GM20431 (cell line): Measurements from ENCODE around the gene PTPN18.

ENCODE experiments used
- in situ Hi-C: fragments of 300-500 bp; cut with MseI, MboI; formaldehyde crosslinking; loops from one replicate; pipeline ENCODE4 v1.15.0; 2020; ENCODE audit warnings: low sequenced_read_pairs; ENCODE audit not compliant: unreplicated experiment

PTPN18 gene, protein sequence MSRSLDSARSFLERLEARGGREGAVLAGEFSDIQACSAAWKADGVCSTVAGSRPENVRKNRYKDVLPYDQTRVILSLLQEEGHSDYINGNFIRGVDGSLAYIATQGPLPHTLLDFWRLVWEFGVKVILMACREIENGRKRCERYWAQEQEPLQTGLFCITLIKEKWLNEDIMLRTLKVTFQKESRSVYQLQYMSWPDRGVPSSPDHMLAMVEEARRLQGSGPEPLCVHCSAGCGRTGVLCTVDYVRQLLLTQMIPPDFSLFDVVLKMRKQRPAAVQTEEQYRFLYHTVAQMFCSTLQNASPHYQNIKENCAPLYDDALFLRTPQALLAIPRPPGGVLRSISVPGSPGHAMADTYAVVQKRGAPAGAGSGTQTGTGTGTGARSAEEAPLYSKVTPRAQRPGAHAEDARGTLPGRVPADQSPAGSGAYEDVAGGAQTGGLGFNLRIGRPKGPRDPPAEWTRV

DNA sequence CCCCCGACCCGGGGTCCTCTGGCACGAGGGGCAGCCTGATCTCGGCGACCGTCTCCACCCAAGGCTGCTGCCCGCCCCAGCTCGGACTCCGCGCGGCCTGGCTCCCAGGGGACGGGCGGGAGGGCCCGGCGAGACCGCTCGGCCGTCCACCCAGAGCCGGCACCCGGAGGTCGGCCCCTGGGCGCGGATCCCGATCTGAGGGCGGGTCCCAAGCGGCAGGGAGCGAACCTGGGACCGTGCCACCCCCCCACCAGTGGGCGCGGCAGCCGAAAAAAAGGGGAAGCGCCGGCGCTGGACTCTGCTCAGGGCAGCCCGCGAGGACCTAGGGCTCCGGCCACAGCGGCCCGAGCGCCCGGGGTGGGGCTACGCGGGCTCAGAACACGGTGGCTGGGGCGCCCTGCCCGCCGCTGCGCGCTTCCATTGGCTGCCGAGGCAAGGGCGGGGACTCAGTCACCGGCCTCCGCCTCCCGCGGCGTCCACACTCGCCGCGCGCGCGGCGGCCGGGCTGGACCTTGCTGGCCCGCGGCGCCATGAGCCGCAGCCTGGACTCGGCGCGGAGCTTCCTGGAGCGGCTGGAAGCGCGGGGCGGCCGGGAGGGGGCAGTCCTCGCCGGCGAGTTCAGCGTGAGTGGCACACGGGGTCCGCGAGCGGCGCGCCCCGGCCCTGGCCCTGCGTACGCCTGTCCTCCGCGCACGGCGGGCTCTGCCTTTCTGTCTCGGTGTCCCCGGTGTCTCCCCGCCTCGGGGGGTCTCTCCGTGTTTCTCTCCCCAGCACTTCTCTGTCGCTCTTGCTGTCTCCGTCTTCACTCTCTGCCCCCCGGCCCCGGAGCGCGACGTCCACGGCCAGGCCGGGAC, at the start of gene PTPN18:
Gene PTPN18 (plus strand): TSS at position 479 of the 854 bp plus-strand sequence. CDS start 52 bp downstream, at position 531.
- in situ Hi-C loops = no loop called here

DNA sequence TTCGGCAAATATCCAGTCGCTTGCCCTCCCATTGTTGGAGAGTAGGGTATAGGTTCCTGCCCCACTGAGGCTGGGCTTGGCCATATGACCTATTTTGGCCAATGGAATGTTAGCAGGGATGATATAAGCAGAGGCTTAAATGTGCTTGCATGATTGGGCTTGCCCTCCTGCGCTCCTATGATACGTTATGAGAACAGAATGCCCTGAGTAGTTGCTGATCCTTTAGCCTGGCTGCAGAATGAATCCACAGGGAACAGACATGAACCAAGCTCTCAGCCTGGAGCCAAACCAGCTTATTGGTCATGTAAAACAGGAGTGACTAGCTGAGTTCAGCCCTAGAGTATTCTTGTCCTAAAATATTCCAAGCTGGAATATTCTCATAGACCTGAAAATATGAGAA, 48.0 kb upstream of the PTPN18 start:
- in situ Hi-C loops = no loop called here

DNA sequence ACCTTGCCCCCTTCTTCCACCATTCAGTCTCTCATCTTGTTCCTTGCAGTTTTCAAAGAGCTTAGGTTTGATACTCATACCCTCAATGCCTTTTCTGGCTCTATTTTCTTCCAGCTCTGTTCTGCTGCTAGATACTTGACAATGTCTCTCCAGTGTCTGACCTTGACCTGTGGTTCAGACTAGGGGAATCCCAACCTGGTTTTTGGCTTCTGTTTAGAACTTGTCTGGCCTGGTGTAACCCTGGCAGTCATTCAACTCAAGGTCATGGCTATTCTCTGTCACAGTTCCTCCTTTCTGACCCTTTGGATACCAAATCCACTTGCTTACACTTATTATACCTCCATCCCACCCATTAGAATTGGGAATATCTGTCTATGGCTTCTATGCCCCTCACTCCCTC, 45.0 kb upstream of the PTPN18 start:
- in situ Hi-C loops = no loop called here

DNA sequence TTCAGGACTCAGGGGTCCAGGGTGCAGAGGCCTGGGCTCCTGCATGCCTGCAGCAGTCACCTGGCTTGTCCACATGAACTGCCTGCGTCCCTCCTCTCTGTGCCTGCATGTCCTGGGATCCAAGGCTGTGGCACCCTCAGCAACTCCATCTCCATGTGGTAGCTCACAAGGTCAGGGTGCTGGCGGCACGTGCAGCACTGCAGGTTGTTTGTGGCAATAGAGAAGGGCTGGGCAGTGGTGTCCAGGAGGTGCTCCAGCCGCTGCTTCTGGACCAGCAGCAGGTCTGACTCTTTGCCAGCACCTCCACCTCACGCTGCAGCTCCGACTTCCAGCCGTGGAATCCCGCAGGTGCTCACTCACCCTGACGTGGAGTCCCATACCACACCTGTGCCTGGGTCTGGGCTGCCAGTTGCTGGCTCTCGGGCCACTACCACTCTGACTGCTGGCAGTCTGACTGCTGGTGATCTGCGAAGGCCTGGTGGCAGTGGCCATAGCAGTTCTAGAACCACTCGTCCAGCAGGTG, 42.0 kb upstream of the PTPN18 start:
- in situ Hi-C loops = no loop called here

DNA sequence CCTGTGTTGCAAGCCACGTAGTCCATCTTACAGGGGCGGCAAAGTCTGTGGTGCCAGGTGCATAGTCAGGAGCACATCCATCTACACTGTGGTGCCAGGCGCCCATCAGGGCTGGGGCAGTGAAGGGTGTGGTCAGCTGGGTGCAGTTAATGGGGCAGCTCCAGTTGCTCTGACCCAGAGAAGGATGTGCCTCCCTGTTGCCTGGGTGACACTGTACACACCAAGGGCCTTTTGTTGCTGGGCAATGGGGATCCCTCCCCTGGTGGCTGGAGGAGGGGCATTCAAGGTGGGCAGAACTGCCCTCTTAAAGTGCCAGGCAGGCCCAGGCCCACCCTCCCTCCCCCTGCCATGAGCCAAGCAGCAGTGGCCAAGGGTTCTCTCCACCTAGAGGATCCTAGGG, 41.5 kb upstream of the PTPN18 start:
- in situ Hi-C loops = no loop called here

DNA sequence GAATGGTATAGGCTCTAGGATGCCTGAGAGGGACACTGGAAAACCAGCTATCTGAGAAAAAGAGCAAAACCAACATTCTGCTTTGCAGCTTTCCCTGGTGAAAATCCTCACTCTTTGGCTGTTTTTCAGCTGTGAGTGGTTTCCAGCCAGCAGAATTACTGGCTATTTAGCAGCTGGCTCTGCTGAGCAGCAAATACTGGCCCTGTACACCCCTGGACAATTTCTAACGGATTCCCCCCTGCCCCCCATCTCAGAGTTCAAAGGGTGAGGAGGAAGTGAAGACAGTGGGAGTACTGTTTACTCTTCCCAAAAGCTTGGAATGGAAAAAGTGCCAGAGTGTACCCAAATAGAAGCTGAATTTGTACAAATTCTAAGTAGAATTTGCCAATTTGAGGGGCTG, 39.3 kb upstream of the PTPN18 start:
- in situ Hi-C loops = no loop called here

DNA sequence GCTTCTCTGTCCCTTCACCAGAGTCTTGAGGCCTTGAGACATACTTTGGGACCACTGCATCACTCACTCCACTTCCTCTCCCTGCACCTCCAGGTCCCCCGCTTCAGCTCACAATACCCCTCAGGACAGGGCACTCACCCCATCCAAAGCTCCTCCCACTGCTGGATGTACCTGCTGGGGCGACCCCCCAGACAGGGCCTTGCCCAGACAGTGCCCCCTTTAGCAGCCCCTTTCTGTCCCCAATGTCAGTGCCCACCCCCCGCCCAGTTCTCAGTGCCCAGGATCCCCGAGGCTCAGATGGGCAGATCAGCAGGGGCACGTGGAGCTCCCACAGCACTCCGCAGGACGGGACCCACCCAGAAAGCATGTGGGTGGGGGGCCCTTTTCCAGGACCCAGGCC, 37.0 kb upstream of the PTPN18 start:
- in situ Hi-C loops = no loop called here

DNA sequence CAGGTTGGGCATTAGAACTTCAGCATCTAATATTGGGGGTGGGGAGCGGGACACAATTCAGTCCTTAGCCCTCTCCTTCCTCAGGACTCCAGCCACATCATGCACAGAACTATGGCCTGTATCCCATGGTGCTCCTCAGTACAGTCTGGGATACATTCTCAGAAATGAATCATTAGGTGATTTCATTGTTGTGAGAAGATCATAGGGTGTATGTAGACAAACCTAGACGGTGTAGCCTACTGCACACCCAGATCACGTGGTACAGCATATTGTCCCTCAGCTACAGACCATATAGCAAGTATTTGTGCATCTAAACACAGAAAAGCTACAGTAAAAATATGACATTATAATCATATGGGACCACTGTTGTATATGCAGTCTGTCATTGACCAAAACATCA, 36.3 kb upstream of the PTPN18 start:
- in situ Hi-C loops = no loop called here

DNA sequence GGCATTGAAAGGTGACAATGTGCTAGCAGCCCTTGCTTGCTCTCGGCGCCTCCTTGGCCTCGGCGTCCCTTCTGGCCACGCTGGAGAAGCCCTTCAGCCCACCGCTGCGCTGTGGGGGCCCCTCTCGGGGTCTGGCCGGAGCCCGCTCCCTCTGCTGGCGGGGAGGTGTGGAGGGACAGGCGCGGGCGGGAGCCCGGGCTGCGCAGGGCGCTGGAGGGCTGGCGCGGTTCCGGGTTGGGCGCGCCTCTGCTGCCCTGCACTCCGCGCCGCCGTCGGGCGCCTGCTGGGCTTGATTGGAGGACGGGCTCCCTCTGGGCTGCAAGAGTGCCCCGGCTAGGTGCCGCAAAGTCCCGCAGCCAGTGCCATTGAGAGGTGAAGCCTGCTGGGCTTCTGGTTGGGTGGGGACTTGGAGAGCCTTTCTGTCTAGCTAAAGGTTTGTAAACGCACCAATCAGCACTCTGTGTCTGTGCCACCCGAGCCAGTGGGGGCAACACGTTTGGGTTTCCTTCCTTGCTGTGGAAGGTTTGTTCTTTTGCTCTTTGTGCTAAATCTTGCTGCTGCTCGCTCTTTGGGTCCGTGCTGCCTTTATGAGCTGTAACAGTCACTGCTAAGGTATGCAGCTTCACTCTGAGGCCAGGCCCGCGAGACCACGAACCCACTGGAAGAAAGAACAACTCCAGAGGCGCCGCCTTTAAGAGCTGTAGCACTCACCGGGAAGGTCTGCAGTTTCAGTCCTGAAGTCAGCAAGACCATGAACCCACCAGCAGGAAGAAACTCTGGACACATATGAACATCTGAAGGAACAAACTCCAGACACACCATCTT, 27.9 kb upstream of the PTPN18 start:
- in situ Hi-C loops = loop anchor here (25.0 kb wide), 2 partner anchors 141 to 391 kb away; partner anchors contain the start of genes MZT2B, SMPD4 and TUBA3E

DNA sequence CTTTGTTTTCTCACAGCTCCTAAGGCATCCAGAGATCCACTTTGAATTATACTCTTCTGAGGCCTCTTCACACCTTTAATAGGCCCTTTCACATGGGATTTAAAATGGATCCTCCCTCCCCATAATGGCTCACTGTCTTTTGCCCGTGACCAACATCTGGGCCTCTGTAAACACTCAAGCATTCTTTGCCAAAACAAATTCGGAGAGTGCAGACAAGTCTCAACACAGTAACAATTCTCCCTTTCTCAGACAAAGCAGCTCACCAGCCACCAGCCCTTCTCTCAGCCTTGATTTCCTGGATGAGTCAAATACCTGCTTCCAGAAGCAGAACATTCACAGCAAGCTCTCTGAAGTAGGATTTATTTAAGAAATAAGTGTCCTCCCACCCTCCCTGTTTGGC, 27.1 kb upstream of the PTPN18 start:
- in situ Hi-C loops = loop anchor here (25.0 kb wide), 2 partner anchors 141 to 391 kb away; partner anchors contain the start of genes MZT2B, SMPD4 and TUBA3E

DNA sequence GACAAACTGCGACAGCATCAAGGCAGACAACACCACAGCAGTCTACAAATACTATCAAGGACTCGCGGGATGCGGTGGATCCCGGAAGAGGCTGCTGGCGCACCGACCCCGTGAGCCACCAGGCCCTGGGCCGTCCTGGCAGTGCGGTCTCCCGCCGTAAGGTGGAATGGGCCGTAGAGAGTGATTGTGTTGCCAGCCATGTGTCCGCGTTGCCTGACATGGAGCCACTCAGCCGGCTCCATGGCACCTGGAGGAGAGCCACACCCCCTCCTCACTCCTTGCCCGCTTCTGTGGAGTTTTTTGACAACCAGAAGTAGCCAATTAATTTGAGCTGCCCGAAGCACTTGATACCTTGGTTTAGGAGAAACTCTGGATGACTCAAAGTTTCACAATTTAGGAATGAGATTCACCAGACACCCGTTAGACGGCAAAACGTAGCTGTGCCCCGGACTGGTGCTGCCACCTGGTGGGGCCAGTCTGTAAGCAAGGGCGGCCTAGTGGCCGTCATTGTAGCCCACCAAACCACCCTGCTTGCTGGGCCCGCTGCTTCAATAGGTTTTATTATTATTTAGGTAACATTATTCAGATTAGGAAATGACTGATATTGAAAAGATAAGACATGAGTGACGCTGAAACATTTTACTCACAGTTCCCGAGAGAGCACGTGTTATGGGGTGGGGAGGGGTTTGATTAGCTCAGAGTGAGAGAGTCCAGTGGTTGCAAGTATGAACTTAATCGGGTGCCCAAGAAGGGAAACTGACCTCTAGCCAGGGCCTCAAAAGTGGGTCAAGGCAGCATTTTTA, 23.4 kb upstream of the PTPN18 start:
- in situ Hi-C loops = loop anchor here (25.0 kb wide), 2 partner anchors 145 to 395 kb away; partner anchors contain the start of genes MZT2B, SMPD4 and TUBA3E

DNA sequence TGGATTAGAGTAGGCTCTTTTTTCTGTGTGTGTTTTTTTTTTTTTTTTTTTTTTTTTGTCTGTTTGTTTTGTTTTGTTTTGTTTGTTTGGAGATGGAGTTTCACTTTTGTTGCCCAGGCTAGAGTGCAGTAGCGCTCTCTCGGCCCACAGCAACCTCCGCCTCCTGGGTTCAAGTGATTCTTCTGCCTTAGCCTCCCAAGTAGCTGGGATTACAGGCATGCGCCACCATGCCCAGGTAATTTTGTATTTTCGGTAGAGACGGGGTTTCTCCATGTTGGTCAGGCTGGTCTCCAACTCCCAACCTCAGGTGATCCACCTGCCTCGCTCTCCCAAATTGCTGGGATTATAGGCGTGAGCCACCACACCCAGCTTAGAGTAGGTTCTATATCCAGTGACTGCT, 22.6 kb upstream of the PTPN18 start:
- in situ Hi-C loops = loop anchor here (25.0 kb wide), 2 partner anchors 146 to 396 kb away; partner anchors contain the start of genes MZT2B, SMPD4 and TUBA3E

DNA sequence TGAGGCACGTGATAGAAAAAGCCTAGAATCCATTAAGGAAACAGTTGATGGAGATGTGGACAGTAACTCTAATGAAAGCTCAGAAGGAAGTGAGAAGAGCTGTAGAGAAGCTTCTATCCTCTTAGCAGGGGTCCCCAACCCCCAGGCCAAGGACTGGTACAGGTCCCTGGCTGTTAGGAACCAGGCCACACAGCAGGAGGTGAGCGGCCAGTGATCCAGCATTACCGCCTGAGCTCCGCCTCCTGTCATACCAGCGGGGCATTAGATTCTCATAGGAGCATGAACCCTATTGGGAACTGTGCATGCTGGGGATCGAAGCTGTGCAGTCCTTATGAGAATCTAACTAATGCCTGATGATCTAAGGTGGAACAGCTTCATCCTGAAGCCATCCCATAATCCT, 21.8 kb upstream of the PTPN18 start:
- in situ Hi-C loops = loop anchor here (25.0 kb wide), 2 partner anchors 147 to 397 kb away; partner anchors contain the start of genes MZT2B, SMPD4 and TUBA3E

DNA sequence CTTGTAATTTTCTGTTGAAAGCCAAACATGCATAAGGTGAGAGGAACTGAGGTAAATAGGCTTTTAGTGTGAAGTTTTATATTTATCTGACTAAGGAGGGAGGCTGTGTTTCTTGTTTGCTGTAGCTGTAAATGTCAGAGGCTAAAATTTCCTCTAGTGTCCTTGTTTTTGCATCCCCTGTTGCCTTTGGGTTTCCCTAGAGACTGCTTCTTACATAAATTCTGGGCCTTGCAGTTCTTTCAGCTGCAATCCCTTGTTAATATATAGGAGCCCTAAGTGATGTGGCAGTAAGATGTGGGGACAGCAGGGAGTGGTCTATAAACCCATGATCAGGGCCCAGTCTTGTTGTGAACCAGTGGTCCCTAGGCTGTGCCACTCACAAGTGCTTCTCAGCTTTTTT, 20.6 kb upstream of the PTPN18 start:
- in situ Hi-C loops = loop anchor here (25.0 kb wide), 2 partner anchors 148 to 398 kb away; partner anchors contain the start of genes MZT2B, SMPD4 and TUBA3E

DNA sequence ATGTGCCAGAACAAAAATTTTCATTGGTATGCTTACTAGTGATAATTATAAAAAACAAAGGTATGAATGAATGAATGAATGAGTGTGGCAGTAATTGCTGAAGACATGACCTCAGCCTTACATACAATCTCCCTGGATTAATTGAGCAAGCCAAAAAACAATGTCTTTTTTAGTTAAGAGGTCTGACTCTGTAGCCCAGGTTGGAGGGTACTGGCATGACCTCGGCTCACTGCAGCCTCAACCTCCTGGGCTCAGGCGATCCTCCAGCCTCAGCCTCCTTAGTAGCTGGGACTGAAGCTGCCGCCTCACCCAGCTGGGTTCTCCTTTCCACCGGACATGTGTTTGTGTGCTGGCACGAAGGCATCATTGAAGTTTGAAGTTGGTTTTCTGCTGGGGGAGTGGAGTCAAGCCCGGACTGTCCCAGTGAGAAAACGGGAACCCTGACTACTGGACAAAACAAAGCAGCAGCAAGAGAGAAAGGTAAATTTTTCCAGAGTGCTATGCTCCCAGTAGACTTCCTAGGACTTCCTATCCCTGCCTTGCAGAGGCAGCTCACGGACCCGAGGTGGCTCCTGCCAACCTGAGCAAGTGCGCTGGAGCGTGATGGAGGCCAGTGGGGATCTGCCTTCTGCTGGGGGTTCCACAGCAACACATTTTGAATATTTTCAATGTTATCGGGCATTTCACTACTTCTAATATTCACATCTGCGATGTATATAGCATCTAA, 19.5 kb upstream of the PTPN18 start:
- in situ Hi-C loops = loop anchor here (25.0 kb wide), 2 partner anchors 149 to 399 kb away; partner anchors contain the start of genes MZT2B, SMPD4 and TUBA3E

DNA sequence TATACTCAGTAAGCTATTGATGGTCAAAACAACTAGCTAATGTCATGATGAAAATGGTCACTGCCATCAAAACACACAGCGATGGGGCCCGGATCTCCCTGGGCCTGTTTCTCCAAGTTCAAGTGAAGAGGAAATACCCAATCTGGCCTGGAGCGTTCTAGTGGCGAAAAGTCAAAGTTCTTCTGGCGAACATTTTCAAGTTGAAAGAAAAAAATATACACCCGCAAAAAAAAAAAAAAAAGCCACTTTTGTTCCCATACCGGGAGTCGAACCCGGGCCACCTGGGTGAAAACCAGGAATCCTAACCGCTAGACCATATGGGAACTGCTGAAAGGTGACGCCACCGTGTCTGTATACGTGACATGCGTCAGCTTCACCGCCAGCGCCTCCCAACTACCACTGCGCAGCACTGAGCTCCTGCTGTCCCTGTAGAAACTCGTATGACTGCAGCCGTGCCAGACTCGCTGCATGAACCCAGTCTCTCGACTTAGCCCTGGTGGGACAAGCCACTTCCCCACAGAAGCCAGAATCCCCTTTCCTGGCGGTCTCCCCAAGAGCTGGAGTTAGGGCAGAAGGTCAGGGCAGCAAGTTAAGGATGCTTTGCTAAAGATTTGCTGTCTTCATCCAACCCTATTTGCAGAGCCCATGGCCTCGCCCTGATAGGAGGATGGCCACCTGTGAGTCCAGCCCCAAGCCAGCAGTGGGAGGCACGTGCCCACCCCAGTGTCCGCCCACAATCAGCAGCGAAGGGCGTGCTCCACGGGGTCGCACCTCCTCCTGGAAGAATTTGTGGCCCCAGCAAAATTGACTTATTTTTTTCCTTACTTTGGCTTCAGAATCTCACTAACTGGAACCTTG, 18.8 kb upstream of the PTPN18 start:
- in situ Hi-C loops = loop anchor here (25.0 kb wide), 2 partner anchors 150 to 400 kb away; partner anchors contain the start of genes MZT2B, SMPD4 and TUBA3E
